SK-N-SH (cell line): ENCODE results near the gene RAB6A.

ENCODE experiments used
- CTCF ChIP-seq: fragments of 200-600 bp; sonication (generic); IDR thresholded peaks from 2 replicates; pipeline ENCODE4 v1.6.1; 2017; ENCODE audit warnings: antibody characterized with exemption, mild to moderate bottlenecking, moderate library complexity
- EP300 ChIP-seq, 2 experiments: IDR thresholded peaks; 2 replicates each; pipeline versions ENCODE4 v1.4.0 to v1.6.1; 2012; ENCODE audit warnings: borderline replicate concordance in 1 of 2, low read depth in 1 of 2, low read length in 1 of 2
- JUND ChIP-seq: IDR thresholded peaks from 2 replicates; pipeline ENCODE4 v1.4.0; 2012
- MXI1 ChIP-seq: IDR thresholded peaks from 2 replicates; pipeline ENCODE4 v1.6.1; 2012; ENCODE audit warnings: mild to moderate bottlenecking, low read depth, low read length, improper control_type of control experiment
- POLR2AphosphoS5 ChIP-seq: IDR thresholded peaks from 2 replicates; pipeline ENCODE4 v1.6.1; 2012; ENCODE audit warnings: low read depth, low read length
- RAD21 ChIP-seq: IDR thresholded peaks from 2 replicates; pipeline ENCODE4 v1.6.1; 2012; ENCODE audit warnings: mild to moderate bottlenecking, low read length
- REST ChIP-seq: IDR thresholded peaks from 2 replicates; pipeline ENCODE4 v1.6.1; 2012; ENCODE audit warnings: mild to moderate bottlenecking, low read depth, low read length, moderate library complexity
- SIN3A ChIP-seq: IDR thresholded peaks from 2 replicates; pipeline ENCODE4 v1.6.1; 2012; ENCODE audit warnings: low read depth, mild to moderate bottlenecking, low read length, moderate library complexity, borderline replicate concordance
- TCF12 ChIP-seq: IDR thresholded peaks from 2 replicates; pipeline ENCODE4 v1.4.0; 2012
- YY1 ChIP-seq: IDR thresholded peaks from 2 replicates; pipeline ENCODE4 v1.4.0; 2012; ENCODE audit warnings: low read depth, mild to moderate bottlenecking

GRCh38 chr11:73760679-73761402, at the start of gene RAB6A:
- TF ChIP-seq EP300 (IDR thresholded peaks at IDR 0.05; ENCODE audit: borderline replicate concordance in 1 of 2, low read depth in 1 of 2, low read length in 1 of 2) (no peak), CTCF (peak; percentile 30), TCF12 (no peak), YY1 (no peak), RAD21 (peak; percentile 30; the same call in 1 of the 2 replicates), POLR2AphosphoS5 (peak; percentile 30; the same call in 1 of the 2 replicates), REST (no peak; the same call in 1 of the 2 replicates), JUND (no peak), SIN3A (no peak), MXI1 (peak; percentile 82)
